Measurements from ENCODE around the gene NDUFA11. TPM values are rescaled to one million over a fixed set of nuclear protein-coding genes. Genes with fewer than 3 reads are reported as not detected.

NDUFA11 gene
- total RNA-seq, 4 donors from 2014 or later: 123 to 215 (median 163) TPM

DNA sequence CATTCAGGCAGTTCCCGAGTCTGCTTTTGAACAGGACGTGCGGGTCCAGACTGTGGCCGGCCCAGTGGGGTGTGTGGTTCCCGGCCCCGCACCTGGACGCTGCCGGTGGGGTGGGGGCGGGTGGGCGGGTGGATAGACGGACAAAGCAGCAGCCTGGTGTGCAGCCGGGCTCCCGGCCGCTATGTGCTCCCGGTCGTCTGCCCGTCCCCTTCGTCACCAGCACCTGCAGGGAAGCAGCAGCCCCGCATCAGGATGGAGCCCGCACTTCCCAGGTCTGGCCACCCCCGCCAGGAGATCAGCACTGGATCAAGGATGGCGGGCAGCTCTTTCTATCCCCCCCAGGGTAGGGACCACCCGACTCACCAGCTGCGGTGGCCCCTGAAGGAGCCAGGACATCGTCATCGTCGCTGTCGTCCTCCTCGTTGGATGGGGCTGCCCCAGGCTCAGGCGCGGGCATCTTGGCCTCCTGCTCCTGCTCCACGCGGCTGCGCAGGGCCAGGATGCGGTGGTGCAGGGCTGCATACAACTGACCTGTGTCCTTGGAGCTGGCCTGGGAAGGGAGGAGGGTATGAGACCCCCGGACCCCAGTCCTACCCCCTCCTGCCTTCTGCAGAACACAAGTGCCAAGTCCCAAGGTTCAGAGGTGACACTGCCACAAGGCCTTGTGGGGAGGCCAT is 14.0 kb upstream of the NDUFA11 start:
- no peak for DNase-seq (ENCODE audit: low spot score in 2 of 2)
- intact Hi-C loops (cut with DNase I; ENCODE audit: low total_unique reads): no loop called here
- no peak overlapping the region for H3K4me3 ChIP-seq (ENCODE audit: low read depth, poor library complexity, severe bottlenecking)
- TF ChIP-seq, protein P1, sequence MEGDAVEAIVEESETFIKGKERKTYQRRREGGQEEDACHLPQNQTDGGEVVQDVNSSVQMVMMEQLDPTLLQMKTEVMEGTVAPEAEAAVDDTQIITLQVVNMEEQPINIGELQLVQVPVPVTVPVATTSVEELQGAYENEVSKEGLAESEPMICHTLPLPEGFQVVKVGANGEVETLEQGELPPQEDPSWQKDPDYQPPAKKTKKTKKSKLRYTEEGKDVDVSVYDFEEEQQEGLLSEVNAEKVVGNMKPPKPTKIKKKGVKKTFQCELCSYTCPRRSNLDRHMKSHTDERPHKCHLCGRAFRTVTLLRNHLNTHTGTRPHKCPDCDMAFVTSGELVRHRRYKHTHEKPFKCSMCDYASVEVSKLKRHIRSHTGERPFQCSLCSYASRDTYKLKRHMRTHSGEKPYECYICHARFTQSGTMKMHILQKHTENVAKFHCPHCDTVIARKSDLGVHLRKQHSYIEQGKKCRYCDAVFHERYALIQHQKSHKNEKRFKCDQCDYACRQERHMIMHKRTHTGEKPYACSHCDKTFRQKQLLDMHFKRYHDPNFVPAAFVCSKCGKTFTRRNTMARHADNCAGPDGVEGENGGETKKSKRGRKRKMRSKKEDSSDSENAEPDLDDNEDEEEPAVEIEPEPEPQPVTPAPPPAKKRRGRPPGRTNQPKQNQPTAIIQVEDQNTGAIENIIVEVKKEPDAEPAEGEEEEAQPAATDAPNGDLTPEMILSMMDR (IDR thresholded peaks at IDR 0.05): no peak
- TF ChIP-seq POLR2A (IDR thresholded peaks at IDR 0.05): no peak
- 90 to 91% methylated on average over 32 to 36 of the region's 36 CpGs for WGBS, 2 donors

DNA sequence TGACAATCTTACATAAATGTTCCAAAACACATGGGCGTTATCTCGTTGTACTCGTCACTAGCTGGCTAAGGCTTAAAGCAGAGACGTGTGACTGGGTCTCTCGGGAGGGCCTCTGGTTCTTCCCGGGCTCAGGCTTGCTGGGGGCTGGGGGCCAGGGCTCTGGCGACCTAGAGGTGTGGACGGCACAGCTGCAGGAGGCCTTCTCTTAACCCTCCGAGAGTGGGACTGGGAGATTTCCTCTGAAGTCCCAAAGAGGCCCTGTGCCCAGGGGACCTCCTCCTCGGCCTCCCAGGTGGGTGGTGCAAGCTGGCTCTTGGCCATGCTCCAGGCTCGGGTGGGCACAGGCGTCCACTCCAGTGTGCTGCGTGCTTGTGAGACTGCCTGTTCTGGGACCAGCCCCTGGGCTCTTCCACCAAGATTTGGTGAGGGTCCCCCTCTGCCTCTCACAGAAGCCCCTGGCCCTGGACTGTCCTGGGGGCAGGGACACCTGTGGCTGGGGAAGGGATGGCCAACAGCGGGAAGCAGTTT is 12.7 kb upstream of the NDUFA11 start:
- DNase-seq (ENCODE audit: low spot score in 2 of 2): no peak
- 65 to 66% methylated on average over 10 to 14 of the region's 14 CpGs for WGBS, 2 donors
- no peak overlapping the region for H3K4me3 ChIP-seq (ENCODE audit: low read depth, poor library complexity, severe bottlenecking)
- intact Hi-C loops (cut with DNase I; ENCODE audit: low total_unique reads): no loop called here
- TF ChIP-seq, protein P1 (IDR thresholded peaks at IDR 0.05): no peak
- TF ChIP-seq POLR2A (IDR thresholded peaks at IDR 0.05): no peak

DNA sequence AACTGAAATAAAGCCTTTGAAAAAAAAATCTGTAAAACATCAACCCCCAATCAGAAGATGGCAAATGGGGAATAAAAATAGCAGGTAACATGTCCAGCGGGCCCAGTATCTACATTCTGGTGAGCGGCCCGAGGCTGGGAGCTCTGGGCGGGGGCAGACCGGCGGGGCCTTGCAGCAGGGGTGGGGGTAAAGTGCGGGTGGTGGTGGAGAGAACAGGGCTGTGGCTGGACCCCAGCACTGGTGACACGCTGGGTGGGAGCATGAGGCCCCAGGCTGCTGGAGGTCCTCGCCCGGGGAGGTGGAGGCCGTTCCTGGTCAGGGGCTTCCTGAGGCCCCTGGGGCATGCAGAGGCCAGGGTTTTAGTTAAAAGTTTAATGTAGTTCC is 12.2 kb upstream of the NDUFA11 start:
- intact Hi-C loops (cut with DNase I; ENCODE audit: low total_unique reads): no loop called here
- no peak overlapping the region for H3K4me3 ChIP-seq (ENCODE audit: low read depth, poor library complexity, severe bottlenecking)
- DNase-seq (ENCODE audit: low spot score in 2 of 2): no peak
- 66% methylated on average over 11 of the region's 11 CpGs for WGBS, 2 donors
- TF ChIP-seq, protein P1 (IDR thresholded peaks at IDR 0.05): no peak
- TF ChIP-seq POLR2A (IDR thresholded peaks at IDR 0.05): no peak

- 82 to 84% methylated on average over 39 of the region's 42 CpGs for WGBS, 2 donors
- no peak for DNase-seq (ENCODE audit: low spot score in 2 of 2)
- intact Hi-C loops (cut with DNase I; ENCODE audit: low total_unique reads): no loop called here
- H3K4me3 ChIP-seq (ENCODE audit: low read depth, poor library complexity, severe bottlenecking): no peak overlapping the region
- TF ChIP-seq, protein P1 (IDR thresholded peaks at IDR 0.05): no peak
- no peak for TF ChIP-seq POLR2A (IDR thresholded peaks at IDR 0.05)
Measured at GRCh38 chr19:5914946-5915781, 11.6 kb upstream of the NDUFA11 start.

GRCh38 chr19:5914358-5914774 is 10.8 kb upstream of the NDUFA11 start:
- DNase-seq (ENCODE audit: low spot score in 2 of 2): no peak
- no peak for TF ChIP-seq POLR2A (IDR thresholded peaks at IDR 0.05)
- TF ChIP-seq, protein P1 (IDR thresholded peaks at IDR 0.05): no peak
- intact Hi-C loops (cut with DNase I; ENCODE audit: low total_unique reads): no loop called here
- 39 to 56% methylated on average over 18 to 22 of the region's 22 CpGs for WGBS, 2 donors
- no peak overlapping the region for H3K4me3 ChIP-seq (ENCODE audit: low read depth, poor library complexity, severe bottlenecking)

All from lower leg skin (tissue), 4 donors.